HG02981 (cell line): ENCODE data around the gene UPF2.
"Not testable (repeated sequence)": the region's sequence is repeated elsewhere in the genome, so short reads cannot be mapped to it uniquely, and the experiment has no call there.

Experiments used
- ATAC-seq: cut with Tn5 transposase; IDR thresholded peaks from one replicate; pipeline ENCODE4 v1.9.1; 2021; ENCODE audit warnings: mild to moderate bottlenecking, moderate library complexity; ENCODE audit not compliant: unreplicated experiment

Gene UPF2

GRCh38 chr10:11975795-11976194 is 66.8 kb downstream of the UPF2 start:
- no peak for ATAC-seq

- not testable (repeated sequence) for ATAC-seq
Observed at GRCh38 chr10:11972523-11972922, 70.1 kb downstream of the UPF2 start.

- ATAC-seq, result no peak
Observed at GRCh38 chr10:11962176-11962575, 80.4 kb downstream of the UPF2 start.

GRCh38 chr10:11961771-11962170 is 80.8 kb downstream of the UPF2 start:
- no peak for ATAC-seq

GRCh38 chr10:11959966-11960365 is 82.6 kb downstream of the UPF2 start:
- no peak for ATAC-seq

GRCh38 chr10:11958956-11959355 is 83.7 kb downstream of the UPF2 start:
- ATAC-seq, result no peak

DNA sequence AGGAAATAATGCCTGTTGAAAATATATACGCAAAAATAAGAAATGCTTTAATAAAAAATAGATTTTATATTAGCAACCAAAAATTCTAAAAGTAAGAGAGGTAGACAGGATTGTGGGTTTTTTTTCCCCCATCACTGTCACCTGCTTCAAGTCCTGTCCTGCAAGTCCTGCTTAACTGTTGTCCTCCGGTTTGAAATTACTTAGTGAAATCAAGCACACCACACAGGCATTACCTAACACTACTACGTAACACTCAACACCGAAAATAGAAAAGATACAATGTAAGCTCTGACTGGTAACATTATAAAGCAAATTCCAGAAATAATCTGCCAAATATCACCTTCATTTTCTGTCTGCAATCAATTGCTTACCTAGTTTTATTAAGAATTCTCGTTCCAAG is 90.9 kb downstream of the UPF2 start:
- no peak for ATAC-seq

DNA sequence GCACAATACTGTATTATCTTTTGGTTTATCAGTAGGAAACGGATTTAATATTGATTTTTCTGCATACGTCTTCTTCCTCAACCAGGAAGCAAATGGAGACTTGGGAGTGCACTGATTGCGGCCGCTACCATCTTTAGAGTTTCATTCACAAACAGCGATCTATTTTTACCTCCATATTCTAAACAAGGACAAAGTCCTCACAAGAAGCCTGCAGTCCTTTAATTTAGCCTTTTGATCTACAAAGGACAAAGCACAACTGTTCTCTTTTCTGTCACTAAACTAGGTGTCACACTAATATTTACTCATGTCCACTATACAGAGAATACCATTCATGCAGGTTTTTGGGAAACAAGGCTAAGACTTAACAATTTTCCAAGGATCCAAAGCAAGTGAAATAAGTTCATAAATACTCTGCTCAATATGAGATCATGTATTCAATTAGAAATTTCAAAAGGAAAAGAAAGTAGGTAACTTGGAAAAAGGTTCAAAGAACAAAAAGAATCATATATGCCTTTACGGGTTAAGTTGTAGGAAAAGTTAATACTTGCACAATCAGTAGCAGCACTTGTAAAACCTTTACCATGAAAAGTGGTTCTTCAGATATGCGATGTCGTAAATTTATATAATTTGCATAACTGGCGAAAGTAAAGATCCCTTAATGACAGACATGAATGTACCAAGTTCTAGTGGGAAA is 92.1 kb downstream of the UPF2 start:
- no peak for ATAC-seq

DNA sequence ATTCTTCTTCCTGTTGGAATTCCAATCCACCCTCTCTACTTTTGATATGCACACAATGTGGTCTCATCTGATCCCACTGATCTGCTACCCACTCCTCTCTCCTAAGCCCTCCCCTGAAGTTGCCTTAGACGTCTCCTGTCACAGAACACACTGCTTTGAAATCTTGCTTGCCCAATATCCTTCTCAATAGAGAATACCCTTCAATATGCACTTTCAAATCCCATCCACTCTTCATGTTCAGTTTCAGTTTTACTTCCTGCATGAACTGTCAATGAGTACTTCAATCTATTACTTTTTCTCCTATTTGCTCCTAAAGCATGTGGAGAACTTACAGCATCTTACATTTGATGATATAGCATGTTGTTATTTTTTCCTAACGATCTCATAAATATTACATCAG is 93.5 kb downstream of the UPF2 start:
- no peak for ATAC-seq

DNA sequence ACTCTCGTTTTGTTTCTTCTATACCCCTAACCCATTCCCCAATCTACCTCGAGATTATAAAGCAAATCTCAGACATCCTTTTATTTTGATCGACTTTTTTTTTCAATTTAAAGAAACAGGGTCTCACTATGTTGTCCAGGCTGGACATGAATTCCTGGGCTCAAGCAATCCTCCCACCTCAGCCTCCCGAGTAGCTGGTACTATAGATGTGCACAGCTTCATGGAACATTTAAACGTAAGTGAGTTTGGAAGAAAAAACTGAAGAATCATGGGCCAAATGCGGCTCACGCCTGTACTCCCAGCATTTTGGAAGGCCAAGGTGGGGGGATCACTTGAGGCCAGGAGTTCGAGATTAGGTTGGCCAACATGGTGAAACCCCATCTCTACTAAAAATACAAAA is 96.0 kb downstream of the UPF2 start:
- no peak for ATAC-seq

DNA sequence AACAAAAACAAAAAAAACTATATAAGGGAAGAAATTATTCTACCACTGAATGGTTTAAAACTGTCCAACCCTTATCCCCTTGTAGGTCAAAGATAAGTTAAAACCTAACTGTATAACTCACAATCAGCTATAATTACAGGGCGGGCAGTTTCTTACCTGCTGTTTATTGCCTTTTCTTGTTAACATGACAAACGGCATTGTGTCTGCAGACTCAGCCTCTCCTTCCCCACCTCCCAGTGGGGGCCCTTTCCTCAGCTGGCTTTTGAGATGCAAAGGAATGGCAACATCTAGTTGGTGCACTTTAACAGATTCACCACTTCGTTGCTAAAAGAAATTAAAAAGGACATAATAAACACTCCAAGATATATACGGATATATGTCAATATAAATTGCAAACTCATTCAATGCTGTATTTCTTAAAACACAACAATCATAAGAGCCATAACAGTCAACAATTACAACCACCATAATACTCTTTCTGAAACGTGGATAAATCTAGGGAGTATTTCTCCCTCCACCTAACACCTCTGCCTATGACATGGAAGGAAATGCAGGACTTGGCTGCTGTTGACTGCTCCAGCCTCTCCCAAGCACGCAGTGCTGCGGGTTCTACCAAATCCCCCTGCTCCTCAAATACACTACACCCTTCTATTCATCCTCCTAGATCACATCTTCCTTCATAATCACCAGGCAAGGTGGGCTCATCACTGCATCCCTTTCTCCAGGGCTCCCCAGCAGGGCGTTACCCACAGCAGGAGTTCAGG is 106.0 kb downstream of the UPF2 start:
- ATAC-seq, result no peak

GRCh38 chr10:11934262-11934661 is 108.3 kb downstream of the UPF2 start:
- no peak for ATAC-seq

DNA sequence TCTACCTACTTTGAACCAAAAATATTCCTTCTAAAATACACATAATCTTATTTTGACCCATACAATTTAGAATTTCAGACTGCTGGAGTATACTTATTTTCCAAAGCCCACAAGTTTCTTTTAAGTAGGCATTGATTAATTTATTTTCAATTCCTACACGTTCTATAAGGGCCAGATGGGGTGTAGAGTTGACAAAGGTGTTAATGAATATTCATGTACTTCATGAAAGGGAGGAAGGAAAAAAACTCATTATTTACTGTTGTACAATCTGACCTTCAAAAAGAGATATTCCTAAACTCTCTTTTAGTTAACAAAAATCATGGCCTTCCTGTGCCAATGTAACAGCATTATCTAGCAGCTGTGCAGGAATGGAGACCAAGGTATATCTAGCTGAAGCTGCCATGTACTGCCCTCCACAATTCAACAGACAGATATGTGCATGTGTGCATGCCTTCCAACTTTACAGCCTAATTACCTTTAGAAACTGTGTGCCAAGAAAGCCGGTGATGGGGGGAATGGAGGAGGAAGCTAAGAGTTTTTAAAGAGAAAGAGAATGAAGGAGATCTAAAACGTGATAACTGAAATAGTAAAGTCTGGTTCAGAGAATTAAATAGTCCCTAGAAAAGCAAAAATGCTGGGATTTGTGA is 108.9 kb downstream of the UPF2 start:
- no peak for ATAC-seq

DNA sequence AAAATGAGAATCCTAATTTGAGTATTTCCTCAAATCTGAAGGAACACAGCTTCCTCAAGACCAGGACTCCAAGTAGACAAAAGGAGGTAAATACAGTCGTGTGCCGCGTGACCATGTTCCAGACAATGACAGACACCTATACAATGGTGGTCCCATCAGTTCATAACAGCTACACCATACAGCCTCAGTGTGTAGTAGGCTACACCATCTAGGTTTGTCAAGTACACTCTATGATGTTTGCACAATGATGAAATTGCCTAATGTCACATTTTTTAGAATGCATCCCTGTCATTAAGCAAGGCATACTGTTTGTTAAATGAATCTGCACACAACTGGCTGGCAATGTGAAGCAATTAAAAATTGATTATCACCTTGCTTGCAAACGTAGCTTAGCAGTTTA is 111.6 kb downstream of the UPF2 start:
- no peak for ATAC-seq

DNA sequence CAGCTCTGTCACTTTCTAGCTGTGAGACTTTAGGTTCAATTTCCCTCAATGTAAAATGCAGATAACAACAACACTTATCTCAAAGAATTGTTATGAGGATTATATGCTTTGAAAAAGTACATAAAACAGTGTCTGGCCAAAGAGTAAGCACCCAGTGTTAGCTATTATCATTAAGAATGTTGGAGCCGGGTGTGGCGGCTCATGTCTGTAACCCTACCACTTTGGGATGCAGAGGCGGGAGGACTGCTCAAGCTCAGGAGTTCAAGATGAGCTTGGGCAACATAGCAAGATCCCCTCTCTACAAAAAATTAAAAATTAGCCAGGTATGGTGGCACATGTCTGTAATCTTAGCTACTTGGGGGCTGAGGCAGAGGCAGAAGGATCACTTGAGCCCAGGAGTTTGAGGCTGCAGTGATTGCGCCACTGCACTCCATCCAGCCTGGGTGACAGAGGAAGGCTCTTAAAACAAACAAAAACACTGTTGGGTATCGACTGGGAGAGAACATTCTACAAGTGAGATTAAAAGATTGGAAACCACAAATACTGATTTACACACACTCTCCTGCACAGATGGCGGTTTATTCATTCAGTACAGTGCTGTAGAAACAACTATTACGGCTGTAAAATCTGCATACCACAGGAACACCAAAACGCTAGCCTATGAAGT is 112.2 kb downstream of the UPF2 start:
- no peak for ATAC-seq

DNA sequence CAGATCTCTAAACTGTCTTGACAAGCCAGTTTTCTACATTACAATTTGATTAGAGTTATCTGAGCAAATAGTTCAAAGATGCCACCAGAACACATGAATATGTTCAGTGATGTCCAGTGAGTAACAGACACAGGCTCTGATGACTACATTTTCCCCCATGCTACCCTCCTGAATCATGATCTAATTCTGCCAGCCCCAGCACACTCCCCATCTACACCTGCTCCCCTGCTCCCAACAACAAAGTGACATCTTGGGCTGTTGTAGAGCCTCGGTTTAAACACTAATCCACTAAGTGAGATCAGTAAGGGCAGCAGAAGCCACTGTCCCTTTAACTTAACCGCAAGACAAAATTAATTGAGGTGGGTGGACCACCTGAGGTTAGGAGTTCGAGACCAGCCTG is 114.9 kb downstream of the UPF2 start:
- ATAC-seq, result no peak

GRCh38 chr10:11921800-11922392 is 120.7 kb downstream of the UPF2 start:
- ATAC-seq, result no peak

DNA sequence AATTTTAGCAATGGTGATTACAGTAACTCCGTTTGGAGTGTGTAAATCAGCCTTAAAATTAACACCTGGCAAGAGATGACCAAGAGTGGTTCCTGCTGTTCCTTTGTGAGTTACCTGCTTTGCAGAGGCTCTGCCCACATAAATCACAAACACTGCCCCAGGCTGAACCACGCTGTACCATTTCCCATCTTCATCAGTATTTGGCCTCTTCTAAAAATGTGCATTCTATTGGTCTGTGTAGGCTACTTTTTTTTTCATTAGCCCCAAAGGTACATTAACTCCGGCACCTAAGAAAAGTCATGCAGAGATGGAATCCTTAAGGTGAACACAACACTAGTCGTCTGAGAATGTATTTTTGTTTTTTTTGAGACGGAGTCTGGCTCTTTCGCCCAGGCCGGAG is 123.3 kb downstream of the UPF2 start:
- ATAC-seq, result no peak

DNA sequence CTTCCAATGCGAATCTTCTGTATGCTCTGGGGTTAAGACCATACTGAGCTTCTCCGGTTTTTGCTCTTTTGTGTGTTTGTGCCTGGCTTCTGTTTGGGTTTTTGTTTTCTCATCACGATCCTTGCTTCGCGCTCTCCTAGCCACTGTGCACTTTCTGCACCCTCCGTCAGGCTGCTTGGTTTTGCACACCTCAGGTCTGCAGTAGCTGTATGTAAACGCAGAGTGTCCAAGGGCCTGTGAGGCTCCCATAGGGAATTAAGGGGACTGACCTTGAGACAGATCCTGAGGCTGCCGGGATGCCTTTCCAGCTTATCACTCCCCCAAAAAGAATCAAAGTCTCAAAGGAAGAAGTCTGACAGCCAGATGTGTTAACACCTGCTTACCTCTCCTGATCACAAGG is 124.2 kb downstream of the UPF2 start:
- ATAC-seq, result no peak

GRCh38 chr10:11913079-11913641 is 129.4 kb downstream of the UPF2 start:
- no peak for ATAC-seq

- no peak for ATAC-seq
Observed at GRCh38 chr10:11910102-11910501, 132.5 kb downstream of the UPF2 start.
